Activated naive CD4-positive, alpha-beta T cell treated with anti-CD3 and anti-CD28 coated beads, Interleukin-2, amount 10 ng/mL, durations not matched to agents 7 days and 5 days (primary cell): Measurements from ENCODE around the gene FARS2.
A peak's percentile ranks its signal among the peaks of the same experiment; 100 is the strongest.
"Not testable (repeated sequence)": the region's sequence is repeated elsewhere in the genome, so short reads cannot be mapped to it uniquely, and the experiment has no call there.

Source experiments
- CTCF ChIA-PET: fragments of 350-600 bp; sonication (Branson Sonifier 250); formaldehyde crosslinking; loops from one replicate; lab custom pipeline; 2021; ENCODE audit warnings: antibody characterized with exemption; lab: Charles Lee
- DNase-seq: peaks from one replicate; pipeline ENCODE4 v3.0.0-alpha.2; 2020
- H3K27ac Mint-ChIP-seq: one replicate; pipeline ENCODE4 v1.8.0; 2021; ENCODE audit warnings: mild to moderate bottlenecking, moderate library complexity, mixed read lengths
- H3K27me3 Mint-ChIP-seq: one replicate; pipeline ENCODE4 v1.8.0; 2021; ENCODE audit warnings: mild to moderate bottlenecking, mixed read lengths
- H3K36me3 Mint-ChIP-seq: one replicate; pipeline ENCODE4 v1.8.0; 2021; ENCODE audit warnings: mixed read lengths
- H3K4me1 Mint-ChIP-seq: one replicate; pipeline ENCODE4 v1.8.0; 2021; ENCODE audit warnings: mixed read lengths
- H3K4me3 Mint-ChIP-seq: one replicate; pipeline ENCODE4 v1.8.0; 2021; ENCODE audit warnings: mild to moderate bottlenecking, moderate library complexity, mixed read lengths
- H3K9me3 Mint-ChIP-seq: one replicate; pipeline ENCODE4 v1.8.0; 2021; ENCODE audit warnings: mixed read lengths

Gene FARS2

GRCh38 chr6:5541751-5542432 is 280.6 kb downstream of the FARS2 start:
- Mint-ChIP-seq H3K9me3 (no peaks in the 10 kb centered on the region), H3K36me3 (peaks cover 13% of the 10 kb centered on the region), H3K4me1 (no peaks in the 10 kb centered on the region), H3K27ac (no peak overlapping the region), H3K4me3 (no peak overlapping the region), H3K27me3 (no peaks in the 10 kb centered on the region)
- CTCF ChIA-PET = no interaction called here
- no peak for DNase-seq

- Mint-ChIP-seq H3K4me3 (no peak overlapping the region), H3K36me3 (peaks cover 28% of the 10 kb centered on the region), H3K4me1 (no peaks in the 10 kb centered on the region), H3K27me3 (no peaks in the 10 kb centered on the region), H3K27ac (peak overlapping the region; percentile 20), H3K9me3 (peaks cover 7% of the 10 kb centered on the region)
- CTCF ChIA-PET = no interaction called here
- no peak for DNase-seq
Measured at GRCh38 chr6:5547556-5547955, 286.2 kb downstream of the FARS2 start.

DNA sequence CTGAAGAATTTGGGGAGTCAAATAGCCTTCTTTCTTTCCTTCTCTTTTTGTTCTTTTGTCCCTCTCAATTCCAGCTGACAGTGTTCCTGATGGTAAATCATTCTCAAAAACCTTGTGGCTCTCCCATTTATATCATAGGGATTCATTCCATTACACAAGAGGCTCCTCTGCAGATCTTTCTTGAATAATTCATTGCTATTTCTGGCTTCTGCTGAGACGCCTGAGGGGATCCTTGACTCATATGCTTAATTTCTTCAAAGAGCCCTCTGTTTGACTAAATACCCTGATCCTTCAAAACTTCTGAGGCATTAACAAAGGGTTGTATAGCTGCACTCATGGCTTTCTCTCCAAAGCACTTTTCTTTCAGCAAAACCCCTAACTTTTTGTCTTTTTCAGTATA is 289.3 kb downstream of the FARS2 start:
- Mint-ChIP-seq H3K9me3 (peaks cover 7% of the 10 kb centered on the region), H3K4me3 (no peak overlapping the region), H3K4me1 (no peaks in the 10 kb centered on the region), H3K27me3 (no peaks in the 10 kb centered on the region), H3K27ac (no peak overlapping the region), H3K36me3 (peaks cover 22% of the 10 kb centered on the region)
- DNase-seq = no peak
- CTCF ChIA-PET = no interaction called here

- H3K9me3 Mint-ChIP-seq = peaks cover 7% of the 10 kb centered on the region
- DNase-seq = no peak
- no peaks in the 10 kb centered on the region for H3K27me3 Mint-ChIP-seq
Measured at GRCh38 chr6:5552243-5552642, 290.9 kb downstream of the FARS2 start.

DNA sequence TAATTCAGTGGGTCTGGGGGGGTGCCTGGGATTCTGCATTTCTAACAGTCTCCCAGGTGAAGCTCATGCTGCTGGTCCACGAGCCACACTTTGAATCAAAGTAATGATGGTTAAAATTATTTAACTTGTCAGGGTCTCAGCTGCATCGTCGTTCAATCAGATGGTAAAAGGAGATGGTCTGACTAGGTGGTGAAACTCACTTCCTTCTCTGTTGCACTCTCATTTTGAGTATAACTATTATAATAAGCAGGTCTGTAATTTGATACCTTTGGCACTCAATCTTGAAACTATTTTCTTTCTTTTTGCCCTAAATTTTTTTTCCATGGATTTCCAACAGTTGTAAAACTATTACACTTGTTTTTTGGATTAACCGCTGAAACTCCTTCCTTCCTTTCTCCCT is 292.5 kb downstream of the FARS2 start:
- no peak overlapping the region for H3K4me3 Mint-ChIP-seq
- CTCF ChIA-PET = no interaction called here
- H3K27ac Mint-ChIP-seq = no peak overlapping the region
- H3K4me1 Mint-ChIP-seq = no peaks in the 10 kb centered on the region
- DNase-seq = no peak
- H3K36me3 Mint-ChIP-seq = peaks cover 6% of the 10 kb centered on the region
- H3K9me3 Mint-ChIP-seq = peaks cover 5% of the 10 kb centered on the region
- H3K27me3 Mint-ChIP-seq = no peaks in the 10 kb centered on the region

More at GRCh38 chr6:5552243-5552642, 290.9 kb downstream of the FARS2 start:
- H3K4me3 Mint-ChIP-seq = no peak overlapping the region
- H3K36me3 Mint-ChIP-seq = peaks cover 15% of the 10 kb centered on the region
- no peaks in the 10 kb centered on the region for H3K4me1 Mint-ChIP-seq
- CTCF ChIA-PET = no interaction called here
- no peak overlapping the region for H3K27ac Mint-ChIP-seq

- DNase-seq = no peak
- H3K9me3 Mint-ChIP-seq = peaks cover 5% of the 10 kb centered on the region
- H3K4me1 Mint-ChIP-seq = no peaks in the 10 kb centered on the region
- H3K27me3 Mint-ChIP-seq = no peaks in the 10 kb centered on the region
- H3K36me3 Mint-ChIP-seq = peaks cover 6% of the 10 kb centered on the region
- CTCF ChIA-PET = no interaction called here
- H3K4me3 Mint-ChIP-seq = no peak overlapping the region
- no peak overlapping the region for H3K27ac Mint-ChIP-seq
Measured at GRCh38 chr6:5554226-5554625, 292.9 kb downstream of the FARS2 start.

DNA sequence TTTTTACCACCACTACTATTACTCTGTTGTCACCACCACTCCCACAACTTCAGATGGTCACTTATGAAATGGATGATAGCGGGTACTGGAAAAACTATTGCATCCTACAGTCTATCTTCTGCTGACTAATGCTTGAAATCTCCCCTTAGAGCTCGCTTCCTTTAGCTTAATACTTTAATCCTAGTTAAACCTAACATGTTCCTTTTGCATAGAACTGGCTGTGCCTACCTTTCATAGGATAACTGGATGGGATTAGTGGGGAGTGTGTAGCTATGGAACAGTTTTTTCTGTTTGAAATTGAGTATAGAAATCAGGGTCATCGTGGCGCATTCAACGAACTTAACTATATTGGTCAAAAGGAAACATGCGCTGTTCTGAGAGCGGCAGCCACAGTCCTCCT is 294.7 kb downstream of the FARS2 start:
- H3K4me3 Mint-ChIP-seq = no peak overlapping the region
- CTCF ChIA-PET = no interaction called here
- H3K27ac Mint-ChIP-seq = no peak overlapping the region
- H3K9me3 Mint-ChIP-seq = peaks cover 4% of the 10 kb centered on the region
- H3K36me3 Mint-ChIP-seq = peaks cover 3% of the 10 kb centered on the region
- no peak for DNase-seq
- H3K27me3 Mint-ChIP-seq = no peaks in the 10 kb centered on the region
- H3K4me1 Mint-ChIP-seq = no peaks in the 10 kb centered on the region

GRCh38 chr6:5557506-5557905 is 296.2 kb downstream of the FARS2 start:
- Mint-ChIP-seq H3K4me1 (no peaks in the 10 kb centered on the region), H3K27ac (no peak overlapping the region), H3K4me3 (no peak overlapping the region), H3K27me3 (no peaks in the 10 kb centered on the region), H3K9me3 (no peaks in the 10 kb centered on the region), H3K36me3 (no peaks in the 10 kb centered on the region)
- DNase-seq = no peak
- CTCF ChIA-PET = no interaction called here

GRCh38 chr6:5559651-5560050 is 298.3 kb downstream of the FARS2 start:
- H3K9me3 Mint-ChIP-seq = peaks cover 3% of the 10 kb centered on the region
- H3K27me3 Mint-ChIP-seq = no peaks in the 10 kb centered on the region
- no peak for DNase-seq
- no peak overlapping the region for H3K4me3 Mint-ChIP-seq
- H3K4me1 Mint-ChIP-seq = no peaks in the 10 kb centered on the region
- H3K36me3 Mint-ChIP-seq = peaks cover 3% of the 10 kb centered on the region
- no peak overlapping the region for H3K27ac Mint-ChIP-seq
- CTCF ChIA-PET = no interaction called here

GRCh38 chr6:5562277-5562676 is 301.0 kb downstream of the FARS2 start:
- Mint-ChIP-seq H3K4me1 (no peaks in the 10 kb centered on the region), H3K9me3 (peaks cover 8% of the 10 kb centered on the region), H3K27me3 (no peaks in the 10 kb centered on the region), H3K27ac (no peak overlapping the region), H3K36me3 (peaks cover 5% of the 10 kb centered on the region), H3K4me3 (no peak overlapping the region)
- no peak for DNase-seq
- CTCF ChIA-PET = no interaction called here

DNA sequence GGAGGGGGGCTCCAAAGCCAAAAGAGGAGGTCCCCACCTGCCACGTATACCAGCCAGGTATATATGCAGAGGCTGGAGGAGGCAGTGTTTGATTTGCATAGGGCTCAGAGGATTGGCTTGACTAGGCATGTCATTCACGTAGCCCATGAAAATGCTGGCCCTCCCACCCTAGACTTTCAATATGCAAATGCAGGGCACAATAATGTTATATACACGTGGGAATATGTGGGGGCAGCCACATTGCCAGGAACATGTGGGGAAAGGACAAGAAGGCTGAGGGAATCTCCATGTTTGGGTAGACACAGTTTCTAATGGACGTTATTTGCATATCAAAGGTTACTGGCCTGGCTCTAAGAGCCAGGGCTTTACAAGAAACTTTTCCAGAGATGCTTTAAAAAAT is 301.8 kb downstream of the FARS2 start:
- H3K4me1 Mint-ChIP-seq = no peaks in the 10 kb centered on the region
- H3K27ac Mint-ChIP-seq = no peak overlapping the region
- H3K4me3 Mint-ChIP-seq = no peak overlapping the region
- H3K27me3 Mint-ChIP-seq = no peaks in the 10 kb centered on the region
- DNase-seq = no peak
- CTCF ChIA-PET = no interaction called here
- peaks cover 8% of the 10 kb centered on the region for H3K9me3 Mint-ChIP-seq
- H3K36me3 Mint-ChIP-seq = peaks cover 5% of the 10 kb centered on the region

GRCh38 chr6:5564746-5565145 is 303.4 kb downstream of the FARS2 start:
- not testable (repeated sequence) for H3K9me3 Mint-ChIP-seq, H3K27me3 Mint-ChIP-seq, H3K27ac Mint-ChIP-seq, H3K36me3 Mint-ChIP-seq, DNase-seq, H3K4me1 Mint-ChIP-seq, H3K4me3 Mint-ChIP-seq
- CTCF ChIA-PET = interaction anchor here (0.7 kb wide), 1 partner anchor 120 kb away, joined by 3 read pairs; no protein-coding TSS in a partner anchor

GRCh38 chr6:5565971-5566370 is 304.7 kb downstream of the FARS2 start:
- DNase-seq = no peak
- CTCF ChIA-PET = no interaction called here
- Mint-ChIP-seq H3K27me3 (no peaks in the 10 kb centered on the region), H3K4me3 (no peak overlapping the region), H3K9me3 (peaks cover 8% of the 10 kb centered on the region), H3K27ac (no peak overlapping the region), H3K36me3 (peaks cover 6% of the 10 kb centered on the region), H3K4me1 (no peaks in the 10 kb centered on the region)

DNA sequence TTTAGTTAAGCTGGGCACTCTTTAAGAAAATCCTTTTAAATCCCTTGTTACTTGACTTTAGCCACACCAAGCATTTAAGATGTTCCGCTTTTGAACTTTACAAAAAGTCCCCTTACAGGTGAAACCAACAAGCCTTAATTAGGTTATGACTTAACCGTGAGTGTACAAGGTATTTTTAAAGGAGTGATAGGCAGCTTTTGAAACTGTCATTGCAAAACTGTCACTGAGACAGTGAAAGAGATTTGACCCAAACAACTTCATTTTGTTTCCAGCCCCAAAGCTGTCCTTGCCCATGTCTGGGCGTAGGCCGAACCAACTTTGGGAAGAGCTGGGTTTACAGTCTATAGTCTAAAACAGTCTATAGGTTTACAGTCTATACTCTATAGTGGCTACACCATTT is 305.4 kb downstream of the FARS2 start:
- CTCF ChIA-PET = no interaction called here
- Mint-ChIP-seq H3K36me3 (peaks cover 6% of the 10 kb centered on the region), H3K27ac (no peak overlapping the region), H3K27me3 (no peaks in the 10 kb centered on the region), H3K4me1 (no peaks in the 10 kb centered on the region), H3K9me3 (peaks cover 8% of the 10 kb centered on the region), H3K4me3 (no peak overlapping the region)
- DNase-seq = no peak

DNA sequence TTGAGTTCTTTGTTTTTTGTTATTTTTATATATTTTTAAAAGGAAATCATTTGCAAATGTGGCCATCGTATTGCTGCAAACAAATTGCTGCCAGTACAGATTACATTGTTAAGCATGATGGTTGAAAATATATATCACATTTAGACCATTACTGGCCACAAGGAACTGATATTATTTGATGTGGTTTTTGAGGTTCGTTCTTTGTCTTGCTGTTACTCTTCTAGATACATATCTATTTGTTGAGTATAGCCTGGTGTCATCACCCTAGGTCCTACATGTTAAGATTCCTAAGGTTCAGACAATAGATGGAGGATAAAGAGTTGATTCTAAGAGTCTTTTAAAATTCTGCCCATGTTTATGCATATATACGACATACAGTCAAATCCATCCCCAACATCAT is 306.0 kb downstream of the FARS2 start:
- Mint-ChIP-seq H3K9me3 (peaks cover 8% of the 10 kb centered on the region), H3K36me3 (peaks cover 6% of the 10 kb centered on the region), H3K27me3 (no peaks in the 10 kb centered on the region), H3K4me1 (no peaks in the 10 kb centered on the region), H3K27ac (no peak overlapping the region), H3K4me3 (no peak overlapping the region)
- no peak for DNase-seq
- CTCF ChIA-PET = no interaction called here
